Psoas muscle (tissue), 8 donors: ENCODE data around the gene RNASE11. TPM values are rescaled to one million over a fixed set of nuclear protein-coding genes. Genes with fewer than 3 reads are reported as not detected.

ENCODE experiments used
- ATAC-seq, 4 donors: fragments of 200-7000 bp; cut with Tn5 transposase; one replicate each; pipeline ENCODE4 v1.9.1; 2020; ENCODE audit warnings: moderate library complexity in 3 of 4, mild to moderate bottlenecking in 2 of 4
- DNase-seq, 2 donors: peaks; one replicate each; pipeline ENCODE4 v3.0.0-alpha.2; 2020
- H3K27ac ChIP-seq: fragments of 200-600 bp; one replicate; pipeline ENCODE4 v1.8.0; 2022
- H3K27me3 ChIP-seq, 3 donors: fragments of 200-600 bp in 1 of 3; one replicate each; pipeline versions ENCODE4 v1.6.1 to v1.8.0; 2013 to 2022; ENCODE audit warnings: low read length in 2 of 3, mild to moderate bottlenecking in 2 of 3, moderate library complexity in 1 of 3; ENCODE audit not compliant: insufficient read depth in 3 of 3
- H3K36me3 ChIP-seq, 2 donors: fragments of 200-600 bp in 1 of 2; one replicate each; pipeline versions ENCODE4 v1.6.1 to v1.8.0; 2013 to 2022; ENCODE audit warnings: low read depth in 1 of 2, mild to moderate bottlenecking in 1 of 2, moderate library complexity in 1 of 2; ENCODE audit not compliant: insufficient read depth in 1 of 2
- H3K4me1 ChIP-seq: fragments of 200-600 bp; one replicate; pipeline ENCODE4 v1.8.0; 2022
- H3K4me3 ChIP-seq: fragments of 200-600 bp; one replicate; pipeline ENCODE4 v1.8.0; 2022; ENCODE audit warnings: mild to moderate bottlenecking
- H3K9me3 ChIP-seq: fragments of 200-600 bp; one replicate; pipeline ENCODE4 v1.8.0; 2022
- WGBS, 3 donors: extraction: QIAGEN DNeasy Blood & Tissue Kit; methylation state at CpG; one replicate each; pipeline versions ENCODE4 v1.1.6 to v1.1.7; 2013; 5-methylcytosine and 5-hydroxymethylcytosine counted together
- intact Hi-C, 2 donors: fragments of 100-400 bp; cut with DNase I; formaldehyde crosslinking; loops; one replicate each; pipeline versions ENCODE4 v1.11.0 to v1.14.2; 2022
- long read RNA-seq, 2 donors: library from polyadenylated mRNA; unstranded; transcript quantifications; one replicate each; pipeline ENCODE4 v2.0.0, GENCODE V29; 2021
- polyA plus RNA-seq, 3 donors: library from polyadenylated mRNA; stranded (reverse); fragments of 200-250 nt; gene quantifications; one replicate each; pipeline ENCODE4 v1.2.3, GENCODE V29; 2013
- total RNA-seq, 4 donors: library from RNA; stranded (reverse); fragmentation: NEBNext Ultra II Directional in 2 of 4; extraction: Animal tissue kit (Norgen Biotek cat#: 25700) in 2 of 4; gene quantifications; one replicate each; pipeline versions ENCODE4 v1.2.1 to v1.2.4, GENCODE V29; 2021 to 2023
- TF ChIP-seq, protein P1 (sequence below): fragments of 200-600 bp; IDR thresholded peaks from one replicate; pipeline ENCODE4 v1.8.0; 2022; ENCODE audit warnings: antibody characterized with exemption
- donor health status: healthy with polysubstance abuse.
- donor health status: DM: no; HTN: no; CAD: no; lungs with moderate emphysema.
- donor health status: Bipolar disorder and iron deficiency.
- donor health status: healthy.
- donor health status: DM: yes; HTN: yes; CAD: no.
- donor health status: DM: no; HTN: no; CAD: no.
- donor health status: DM: no; HTN: no; CAD: no.
- donor health status: DM: yes; HTN: yes; CAD: no.

The RNASE11 gene
- total RNA-seq (not detected), polyA plus RNA-seq (not detected)
- long read RNA-seq, donor 1 = 0 reads
- long read RNA-seq, donor 2 = 0 reads

- TF ChIP-seq, protein P1, sequence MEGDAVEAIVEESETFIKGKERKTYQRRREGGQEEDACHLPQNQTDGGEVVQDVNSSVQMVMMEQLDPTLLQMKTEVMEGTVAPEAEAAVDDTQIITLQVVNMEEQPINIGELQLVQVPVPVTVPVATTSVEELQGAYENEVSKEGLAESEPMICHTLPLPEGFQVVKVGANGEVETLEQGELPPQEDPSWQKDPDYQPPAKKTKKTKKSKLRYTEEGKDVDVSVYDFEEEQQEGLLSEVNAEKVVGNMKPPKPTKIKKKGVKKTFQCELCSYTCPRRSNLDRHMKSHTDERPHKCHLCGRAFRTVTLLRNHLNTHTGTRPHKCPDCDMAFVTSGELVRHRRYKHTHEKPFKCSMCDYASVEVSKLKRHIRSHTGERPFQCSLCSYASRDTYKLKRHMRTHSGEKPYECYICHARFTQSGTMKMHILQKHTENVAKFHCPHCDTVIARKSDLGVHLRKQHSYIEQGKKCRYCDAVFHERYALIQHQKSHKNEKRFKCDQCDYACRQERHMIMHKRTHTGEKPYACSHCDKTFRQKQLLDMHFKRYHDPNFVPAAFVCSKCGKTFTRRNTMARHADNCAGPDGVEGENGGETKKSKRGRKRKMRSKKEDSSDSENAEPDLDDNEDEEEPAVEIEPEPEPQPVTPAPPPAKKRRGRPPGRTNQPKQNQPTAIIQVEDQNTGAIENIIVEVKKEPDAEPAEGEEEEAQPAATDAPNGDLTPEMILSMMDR = no peak
- WGBS, 3 donors = 73 to 84% (median 75%) methylated on average over 6 of the region's 6 CpGs
- no peaks in the 10 kb centered on the region for H3K36me3 ChIP-seq
- H3K27me3 ChIP-seq = peaks cover 0 to 6% (median 5%) of the 10 kb centered on the region in 3 donors
- no peaks in the 10 kb centered on the region for H3K9me3 ChIP-seq
- H3K27ac ChIP-seq = no peak within 1 kb of the TSS
- intact Hi-C loops = no loop called here
- no peaks in the 10 kb centered on the region for H3K4me1 ChIP-seq
- ATAC-seq (no peak), DNase-seq (no peak)
- H3K4me3 ChIP-seq = no peak within 1 kb of the TSS
Measured at GRCh38 chr14:20587489-20588154, at the start of gene RNASE11. RNASE11 (minus strand) TSS chr14:20588001.

DNA sequence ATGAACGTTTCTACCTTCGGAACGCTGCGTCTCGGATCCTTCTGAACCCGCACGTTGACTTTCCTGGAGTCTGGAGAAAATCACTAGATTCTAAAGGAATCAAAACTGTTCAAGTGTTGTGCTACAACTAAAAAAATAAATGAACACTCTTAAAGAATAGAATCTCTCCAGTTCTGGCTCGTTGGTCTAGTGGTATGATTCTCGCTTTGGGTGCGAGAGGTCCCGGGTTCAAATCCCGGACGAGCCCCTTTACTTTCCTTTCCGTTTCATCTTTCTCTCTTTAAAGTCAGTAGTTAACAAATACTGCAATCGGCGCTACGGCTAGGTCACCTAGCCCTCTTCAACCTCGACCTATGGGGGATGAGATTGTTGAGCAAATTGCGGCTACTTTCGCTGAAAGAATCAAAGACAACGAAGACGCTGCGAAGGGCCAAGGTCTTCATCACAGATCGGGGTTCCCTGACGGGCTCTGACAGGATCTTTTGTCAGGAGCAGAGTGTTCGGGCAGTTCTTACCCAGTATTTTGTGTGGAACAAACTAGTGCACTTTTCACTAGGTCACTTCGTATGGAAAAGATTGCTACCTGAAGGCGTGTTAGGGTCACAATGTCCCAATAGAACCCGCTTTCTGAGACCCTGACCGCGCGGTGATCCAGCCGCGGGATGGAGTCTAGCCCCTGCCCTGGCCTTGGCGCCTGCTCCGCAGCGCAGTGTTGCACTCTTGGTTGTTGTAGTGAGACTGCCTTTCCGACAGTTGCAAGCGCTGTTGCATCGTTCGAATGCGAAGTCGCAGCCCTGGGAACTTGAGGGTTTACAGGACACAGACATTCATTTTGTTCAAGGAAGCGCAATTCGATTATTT is 45.3 kb upstream of the RNASE11 start:
- 2 to 5% (median 4%) methylated on average over 45 of the region's 45 CpGs for WGBS, 3 donors
- Histone ChIP-seq H3K36me3 (no peaks in the 10 kb centered on the region), H3K27me3 (peaks cover 0 to 81% (median 15%) of the 10 kb centered on the region in 3 donors), H3K27ac (no peak overlapping the region), H3K4me3 (peak overlapping the region; percentile 49), H3K9me3 (no peaks in the 10 kb centered on the region), H3K4me1 (peaks cover 12% of the 10 kb centered on the region)
- intact Hi-C loops = loop anchor here in 1 of 2 donors (5.0 kb wide), 1 partner anchor 49 kb away; the partner anchor contains the start of gene RNASE4
- TF ChIP-seq, protein P1 = no peak
- no peak for DNase-seq
- peak; percentile 40 to 60 (median 60) for ATAC-seq

DNA sequence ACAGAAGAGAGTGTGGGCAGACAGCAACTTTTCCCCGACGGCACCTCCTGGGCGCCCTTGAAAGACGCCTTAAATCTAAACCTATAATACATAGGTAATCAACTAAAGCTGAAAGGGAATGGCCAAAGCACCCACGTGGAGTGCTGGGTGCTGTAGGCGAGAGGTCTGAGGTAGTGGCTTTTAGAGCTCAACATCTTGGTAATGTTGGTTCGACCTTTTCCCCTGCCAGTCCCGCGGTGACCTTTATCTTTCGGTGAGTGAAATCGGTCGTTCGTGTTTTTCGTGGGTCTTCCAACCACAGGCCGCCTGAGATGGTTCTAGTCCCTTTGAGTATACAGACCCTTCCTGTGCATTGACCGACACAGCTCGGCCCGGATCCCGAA is 44.6 kb upstream of the RNASE11 start:
- TF ChIP-seq, protein P1 = no peak
- Histone ChIP-seq H3K27ac (no peak overlapping the region), H3K27me3 (peaks cover 0 to 85% (median 16%) of the 10 kb centered on the region in 3 donors), H3K9me3 (no peaks in the 10 kb centered on the region), H3K4me1 (peaks cover 12% of the 10 kb centered on the region), H3K36me3 (no peaks in the 10 kb centered on the region), H3K4me3 (peak overlapping the region; percentile 49)
- 2% methylated on average over 19 of the region's 19 CpGs for WGBS, 3 donors
- DNase-seq (no peak), ATAC-seq (peak in 2 of 4 donors; percentile 8 to 24)
- intact Hi-C loops = loop anchor here in 1 of 2 donors (5.0 kb wide), 1 partner anchor 50 kb away; the partner anchor contains the start of gene RNASE4

GRCh38 chr14:20631880-20632389 is 44.1 kb upstream of the RNASE11 start:
- Histone ChIP-seq H3K36me3 (no peaks in the 10 kb centered on the region), H3K4me1 (peaks cover 12% of the 10 kb centered on the region), H3K9me3 (no peaks in the 10 kb centered on the region), H3K27me3 (peaks cover 0 to 85% (median 16%) of the 10 kb centered on the region in 3 donors), H3K27ac (no peak overlapping the region), H3K4me3 (peak overlapping the region; percentile 49)
- intact Hi-C loops = loop anchor here in 1 of 2 donors (5.0 kb wide), 1 partner anchor 50 kb away; the partner anchor contains the start of gene RNASE4
- TF ChIP-seq, protein P1 = no peak
- ATAC-seq = peak; percentile 69 to 82 (median 76)
- DNase-seq = peak; percentile 77 to 82
- WGBS, 3 donors = 1 to 2% (median 1%) methylated on average over 18 of the region's 18 CpGs
